GM18907 (cell line): ENCODE results near the gene TP53BP2.
"Not testable (repeated sequence)": the region's sequence is repeated elsewhere in the genome, so short reads cannot be mapped to it uniquely, and the experiment has no call there.

Experiments used
- ATAC-seq: cut with Tn5 transposase; IDR thresholded peaks from one replicate; pipeline ENCODE4 v1.9.1; 2021; ENCODE audit warnings: mild to moderate bottlenecking, moderate library complexity; ENCODE audit not compliant: unreplicated experiment

The TP53BP2 gene

DNA sequence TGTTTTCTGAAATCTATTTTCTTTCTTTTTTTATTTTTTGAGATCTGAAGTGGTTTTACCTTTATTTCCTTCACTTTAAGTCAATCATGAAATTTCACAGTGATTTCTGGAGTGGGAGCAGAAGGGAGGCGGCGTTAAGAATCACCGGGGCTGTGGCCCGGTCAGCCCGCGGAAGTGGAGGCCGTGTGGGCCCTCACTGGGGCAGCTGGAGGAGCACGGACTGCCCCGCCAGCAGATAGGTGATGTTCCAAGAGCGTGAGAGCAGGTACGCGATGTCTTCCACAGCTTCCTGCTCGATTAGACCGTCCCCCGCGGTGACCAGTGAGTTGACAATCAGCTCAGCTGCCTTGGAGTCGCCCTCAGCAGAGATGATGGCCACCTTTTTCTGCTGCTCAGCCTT, 10.6 kb upstream of the TP53BP2 start:
- no peak for ATAC-seq

DNA sequence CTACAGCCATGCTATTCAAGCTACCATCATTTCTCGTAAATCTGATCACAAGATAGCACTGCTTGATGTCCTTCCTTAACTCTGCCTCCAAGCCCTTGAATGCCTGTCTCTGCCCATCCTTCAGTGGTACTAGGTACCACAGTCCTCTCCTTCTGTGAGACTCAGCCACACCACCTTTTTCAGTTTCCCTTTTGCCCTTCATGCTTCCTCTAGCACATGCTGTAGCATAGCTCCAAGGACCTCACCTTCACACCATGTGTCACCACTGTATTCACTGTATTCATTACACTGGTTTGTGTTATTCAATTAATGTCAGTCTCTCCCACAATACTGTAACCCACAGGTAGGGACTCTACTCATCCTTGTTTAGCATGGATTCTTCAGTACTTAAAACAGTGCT, 8.0 kb upstream of the TP53BP2 start:
- ATAC-seq: no peak

DNA sequence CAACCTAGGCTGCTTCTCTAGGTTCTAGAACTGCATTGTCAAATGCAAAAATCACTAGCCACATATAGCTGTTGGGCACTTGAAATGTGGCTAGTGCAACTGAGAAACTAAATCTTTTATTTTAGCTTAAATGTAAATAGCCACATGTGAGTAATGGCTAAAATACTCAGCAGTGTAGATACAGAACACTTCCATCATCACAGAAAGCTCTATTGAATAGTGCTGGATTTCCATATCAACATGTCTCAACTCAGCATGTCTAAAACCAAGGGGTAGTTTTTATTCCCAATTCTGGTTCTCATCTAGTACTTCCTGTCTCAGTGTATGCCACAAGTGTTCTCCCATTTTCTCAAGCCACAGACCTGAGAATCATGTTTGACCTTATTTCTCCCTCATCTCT, 7.5 kb upstream of the TP53BP2 start:
- ATAC-seq: no peak

DNA sequence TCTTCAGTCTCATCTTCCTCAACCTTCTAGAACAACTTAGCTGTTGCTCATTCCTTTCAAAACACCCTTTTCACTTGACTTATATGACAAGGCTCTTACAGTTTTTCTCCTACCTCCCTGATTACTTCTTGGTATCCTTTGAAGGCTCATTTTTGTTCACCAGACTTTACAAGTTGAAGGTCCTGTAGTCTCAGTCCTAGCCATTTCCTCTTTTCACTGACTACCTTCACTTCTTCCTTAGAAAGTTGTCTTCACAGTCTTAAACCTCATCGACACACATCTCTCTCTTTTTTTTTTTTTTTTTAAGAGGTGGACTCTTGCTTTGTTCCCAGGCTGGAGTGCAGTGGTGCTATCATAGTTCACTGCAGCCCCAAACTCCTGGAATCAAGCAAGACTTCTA, 6.6 kb upstream of the TP53BP2 start:
- no peak for ATAC-seq

DNA sequence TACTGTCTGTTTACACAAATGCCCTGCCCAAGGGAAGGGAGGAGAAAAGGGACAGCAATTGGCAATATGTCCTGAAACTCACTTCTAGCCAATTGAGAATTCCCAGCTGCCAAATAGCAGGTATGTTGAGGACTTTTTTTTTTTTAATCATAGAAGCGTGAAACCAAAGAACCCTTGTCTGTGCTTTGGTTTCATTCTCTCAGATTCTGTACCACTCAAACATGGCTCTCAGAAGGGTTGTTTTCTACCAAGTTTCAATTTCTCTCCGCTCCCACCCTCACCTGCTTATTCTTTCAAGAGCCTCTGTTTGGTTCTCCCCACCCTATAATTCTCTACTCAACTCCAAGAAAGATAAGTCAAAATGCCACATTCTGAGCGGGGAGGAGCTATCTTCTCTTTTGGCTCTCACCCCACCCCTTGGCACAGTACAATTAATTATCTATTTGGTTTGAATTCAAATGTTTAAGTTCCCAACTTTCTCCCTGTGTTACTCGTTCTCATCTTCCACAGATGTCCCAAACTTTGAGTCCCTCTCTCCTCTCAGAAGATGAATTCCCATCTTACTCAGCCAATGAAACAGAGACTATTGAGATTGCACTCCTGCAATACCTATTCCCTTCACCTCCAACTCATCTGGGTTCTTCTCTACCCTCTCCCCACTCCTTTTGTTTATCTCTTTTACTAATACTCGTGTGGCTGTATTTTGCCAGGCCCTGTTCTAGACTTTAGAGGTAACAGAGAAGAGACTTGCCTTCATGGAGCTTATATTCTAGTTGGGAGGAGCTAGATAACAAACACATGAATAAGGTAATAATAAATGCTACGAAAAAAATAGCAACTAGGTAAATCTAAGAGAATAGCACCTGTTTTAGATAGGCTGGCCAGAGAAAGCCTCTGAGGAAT, 3.9 kb upstream of the TP53BP2 start:
- ATAC-seq: peak; percentile 29

DNA sequence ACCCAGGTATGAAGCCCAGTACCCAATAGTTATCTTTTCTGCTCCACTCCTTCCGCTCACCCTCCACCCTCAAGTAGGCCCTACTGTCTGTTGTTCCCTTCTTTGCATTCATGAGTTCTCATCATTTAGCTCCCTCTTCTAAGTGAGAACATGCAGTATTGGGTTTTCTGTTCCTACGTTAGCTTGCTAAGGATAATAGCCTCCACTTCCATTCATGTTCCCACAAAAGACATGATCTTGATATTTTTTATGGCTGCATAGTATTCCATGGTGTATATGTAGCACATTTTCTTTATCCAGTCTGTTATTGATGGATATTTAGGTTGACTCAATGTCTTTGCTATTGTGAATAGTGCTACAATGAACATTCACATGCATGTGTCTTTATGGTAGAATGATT, 2.8 kb upstream of the TP53BP2 start:
- no peak for ATAC-seq

DNA sequence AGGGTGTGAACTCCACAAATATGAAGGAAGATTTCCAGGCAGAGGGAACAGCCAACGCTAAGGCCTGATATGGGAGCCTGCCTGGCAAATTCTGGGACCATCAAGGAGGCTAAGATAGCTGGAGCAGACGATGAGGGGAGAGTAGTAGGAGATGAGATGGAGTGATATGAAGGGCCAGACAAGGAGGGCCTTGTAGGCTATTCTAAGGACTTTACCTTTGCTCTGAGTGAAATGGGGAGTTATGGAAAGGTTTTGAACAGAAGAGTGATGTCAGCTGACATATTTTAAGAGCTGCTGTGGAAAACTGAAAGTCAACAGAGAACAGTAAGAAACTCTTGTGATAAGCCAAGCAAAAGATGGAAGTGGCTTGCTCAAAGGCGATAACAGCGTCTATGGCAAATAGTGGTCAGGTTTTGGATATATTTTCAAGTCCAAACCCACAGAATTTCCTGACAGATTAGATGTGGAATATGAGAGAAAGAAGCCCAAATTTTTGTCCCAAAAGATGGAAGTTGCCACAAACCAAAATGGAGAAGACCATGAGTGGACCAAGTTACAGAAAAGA, 2.1 kb upstream of the TP53BP2 start:
- ATAC-seq: no peak

DNA sequence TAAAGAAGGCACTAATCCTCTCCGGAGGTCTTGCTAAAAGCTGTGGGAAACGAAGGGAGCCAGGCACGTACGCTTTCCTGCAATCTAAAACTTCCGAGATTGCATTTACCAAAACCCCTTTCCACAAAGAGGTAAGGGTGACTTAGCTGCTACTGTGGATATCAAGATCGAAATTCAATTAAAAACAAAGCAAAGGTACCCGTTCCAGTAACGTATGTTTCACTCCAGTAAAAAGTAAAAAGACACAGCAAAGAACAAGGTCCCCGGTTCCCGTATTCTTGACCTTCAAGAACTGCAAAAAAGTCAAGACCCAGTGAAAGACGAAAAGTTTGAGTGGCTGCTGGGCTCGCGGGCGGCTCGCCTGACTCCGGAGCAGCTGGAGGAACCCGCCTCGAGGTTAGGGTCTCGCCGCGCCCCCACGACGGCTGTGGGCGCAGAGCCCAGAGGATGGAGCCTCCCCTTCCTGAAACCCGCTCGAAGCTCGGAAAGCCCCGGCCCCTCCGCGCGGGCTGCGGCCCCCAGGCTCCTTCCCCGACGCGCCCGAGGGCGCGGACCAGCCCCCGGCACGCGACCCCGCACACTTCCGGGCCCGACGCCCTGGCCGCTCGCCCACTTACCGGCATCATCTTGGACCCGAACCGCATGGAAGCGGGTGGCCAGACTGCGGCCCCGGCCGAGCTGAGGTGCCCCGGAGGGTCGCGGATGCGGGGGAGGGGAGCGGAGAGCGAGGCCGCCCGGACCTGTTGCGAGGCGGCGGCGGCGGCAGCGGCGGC, 524 bp downstream of the TP53BP2 start:
- ATAC-seq: peak; percentile 37

DNA sequence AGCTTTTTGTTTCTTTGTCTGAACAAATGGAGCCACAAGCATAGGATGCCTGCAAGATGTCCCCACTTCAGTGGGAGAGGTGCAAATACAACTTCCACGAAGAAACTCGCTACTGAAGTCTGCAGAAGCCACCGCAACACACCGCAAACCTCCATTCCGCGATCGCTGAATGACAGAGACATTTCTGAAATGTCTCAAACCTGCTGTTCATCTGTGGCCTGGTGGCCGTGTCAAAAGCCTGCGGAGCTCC, 1.0 kb downstream of the TP53BP2 start:
- no peak for ATAC-seq

DNA sequence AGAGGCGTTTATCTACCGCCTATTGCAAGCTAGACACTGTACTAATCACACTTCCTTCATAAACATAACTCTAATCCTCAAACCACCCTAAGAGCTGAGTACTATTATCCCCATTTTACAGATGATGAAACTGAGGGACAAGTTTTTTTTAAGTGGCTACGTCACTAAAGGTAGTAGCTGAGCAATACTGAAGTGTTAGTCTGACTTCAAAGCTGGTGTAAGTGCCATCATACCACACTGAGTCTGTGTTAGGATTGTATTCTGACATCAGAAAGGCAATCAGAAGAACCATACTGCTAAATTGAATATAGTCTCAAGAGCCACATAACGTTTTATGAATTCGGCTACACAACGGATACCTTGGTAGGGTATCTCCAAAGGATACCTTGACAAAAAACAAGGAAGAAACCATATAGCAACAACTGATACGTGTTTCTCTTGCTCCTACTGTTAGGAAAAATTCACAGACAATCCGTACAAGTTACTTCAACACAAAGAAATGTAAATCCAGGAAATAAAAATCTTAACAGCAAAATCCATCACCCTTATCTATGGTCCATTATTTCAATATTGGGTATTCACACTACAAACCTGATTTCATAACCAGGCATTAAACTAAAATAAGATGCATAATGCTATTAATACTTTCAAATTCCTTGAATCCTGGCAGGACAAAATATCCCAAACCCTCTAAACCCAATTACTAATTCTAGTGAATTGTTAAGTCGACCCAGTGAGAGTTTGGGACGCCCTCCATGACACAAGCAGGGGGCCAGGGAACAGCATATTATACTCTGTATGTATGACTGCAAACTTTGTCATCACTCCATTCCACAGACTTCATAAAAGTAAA, 1.6 kb downstream of the TP53BP2 start:
- no peak for ATAC-seq

DNA sequence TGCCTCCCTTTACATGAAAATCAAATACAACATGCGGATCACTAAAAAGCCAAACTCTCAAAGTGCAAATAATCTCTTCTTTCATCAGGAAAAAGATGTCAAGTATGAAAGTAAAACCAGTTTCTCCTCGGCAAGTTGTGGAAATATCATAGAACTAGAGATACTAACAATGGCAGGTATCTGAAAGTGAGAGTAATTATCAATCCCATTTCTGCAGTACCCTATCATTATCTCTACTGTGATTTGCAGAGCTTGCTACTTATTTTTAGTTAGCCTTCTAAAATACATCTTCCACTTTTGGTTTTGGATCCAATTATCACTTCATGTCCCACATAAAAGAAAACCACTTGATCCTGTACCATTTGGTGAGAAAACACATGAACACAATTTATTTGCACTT, 3.0 kb downstream of the TP53BP2 start:
- no peak for ATAC-seq

DNA sequence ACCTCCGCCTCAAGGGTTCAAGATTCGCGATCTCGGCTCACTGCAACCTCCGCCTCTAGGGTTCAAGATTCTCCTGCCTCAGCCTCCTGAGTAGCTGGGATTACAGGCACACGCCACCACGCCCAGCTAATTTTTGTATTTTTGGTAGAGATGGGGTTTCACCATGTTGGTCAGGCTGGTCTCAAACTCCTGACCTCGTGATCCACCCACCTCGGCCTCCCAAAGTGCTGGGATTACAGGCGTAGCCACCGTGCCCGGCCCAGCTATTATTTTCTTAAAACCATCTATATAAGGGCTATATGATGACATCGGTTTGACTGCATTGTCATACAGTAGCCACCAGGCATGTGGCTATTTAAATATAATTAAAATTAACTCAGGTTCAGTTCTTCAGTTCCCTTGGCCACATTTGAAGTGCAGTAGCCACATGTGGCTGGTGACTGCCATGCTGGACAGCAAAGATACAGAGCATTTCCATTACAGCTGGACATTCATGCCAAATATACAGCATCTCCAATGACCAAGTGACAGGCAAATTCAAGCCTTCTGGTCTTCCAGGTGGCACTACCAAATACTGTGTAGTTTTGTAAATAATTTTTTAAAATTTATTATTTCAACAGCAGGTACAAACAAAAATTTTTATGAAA, 3.6 kb downstream of the TP53BP2 start:
- ATAC-seq: not testable (repeated sequence)

DNA sequence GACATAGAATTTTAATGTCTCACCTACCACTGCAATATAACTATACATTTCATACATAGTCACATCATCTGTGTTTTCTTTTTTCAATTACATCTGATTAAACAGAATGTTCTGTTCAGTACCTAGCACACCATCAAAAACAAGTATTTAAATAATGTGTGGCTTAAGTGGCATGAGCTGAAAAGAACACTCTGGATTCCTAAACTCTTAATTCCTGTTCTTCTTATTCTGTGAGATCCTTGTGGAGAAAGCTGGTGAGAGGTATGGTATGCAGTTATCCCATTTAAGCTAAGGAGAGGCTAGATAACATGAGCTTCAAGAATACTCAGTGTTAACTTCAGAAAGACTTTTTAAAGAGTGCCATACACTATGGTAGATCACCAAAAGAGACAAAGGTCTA, 5.5 kb downstream of the TP53BP2 start:
- no peak for ATAC-seq

DNA sequence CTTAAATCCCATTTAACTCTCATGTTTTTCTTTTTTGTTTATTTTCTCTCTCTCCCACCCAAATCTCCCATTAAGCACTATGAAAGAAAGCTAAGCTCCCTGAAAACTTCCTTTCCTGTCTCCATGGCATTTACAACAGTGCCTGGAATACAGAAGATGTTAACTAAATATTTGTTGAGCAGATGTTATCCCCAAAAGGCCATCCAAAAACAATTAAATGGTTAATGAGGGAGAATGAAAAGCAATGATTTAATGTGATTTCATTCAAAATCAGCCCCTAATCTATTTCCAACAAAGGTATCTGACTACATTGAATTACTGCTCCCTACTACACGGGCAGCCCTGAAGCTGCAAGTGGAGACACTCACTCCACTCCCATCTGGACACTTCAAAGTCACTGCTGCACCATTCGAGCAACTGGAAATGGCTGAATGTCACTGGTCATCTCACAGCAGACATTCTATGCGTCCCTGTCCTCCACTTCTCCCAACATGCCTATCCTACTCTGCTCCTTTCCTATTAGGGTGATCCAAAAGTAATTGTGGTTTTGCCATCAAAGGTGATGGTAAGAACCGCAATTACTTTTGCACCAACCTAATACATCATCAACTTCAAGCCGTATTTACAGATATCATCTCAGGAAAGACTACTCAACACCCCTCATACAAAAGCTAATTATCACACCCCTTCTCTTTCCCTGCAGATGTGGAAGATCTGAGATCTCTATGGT, 7.5 kb downstream of the TP53BP2 start:
- no peak for ATAC-seq

DNA sequence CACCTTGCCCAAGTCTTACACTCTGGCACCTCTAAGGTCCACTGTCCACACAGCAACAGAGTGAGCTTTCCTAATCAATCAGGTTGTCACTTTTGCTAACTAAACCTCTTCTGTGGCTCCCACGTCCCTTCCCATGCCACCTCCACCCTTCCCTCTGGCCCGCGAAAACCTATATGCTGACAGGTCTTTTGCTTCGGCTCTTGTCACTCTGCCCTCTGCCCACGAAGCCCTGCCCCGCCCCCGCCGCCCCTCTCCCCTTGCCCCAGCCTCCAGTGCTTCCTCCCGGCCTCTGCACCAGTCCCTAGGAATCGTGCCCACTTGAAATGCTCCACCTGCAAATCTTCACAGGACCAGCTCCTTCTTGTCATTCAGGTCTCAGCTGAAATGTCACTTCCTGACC, 8.1 kb downstream of the TP53BP2 start:
- no peak for ATAC-seq

DNA sequence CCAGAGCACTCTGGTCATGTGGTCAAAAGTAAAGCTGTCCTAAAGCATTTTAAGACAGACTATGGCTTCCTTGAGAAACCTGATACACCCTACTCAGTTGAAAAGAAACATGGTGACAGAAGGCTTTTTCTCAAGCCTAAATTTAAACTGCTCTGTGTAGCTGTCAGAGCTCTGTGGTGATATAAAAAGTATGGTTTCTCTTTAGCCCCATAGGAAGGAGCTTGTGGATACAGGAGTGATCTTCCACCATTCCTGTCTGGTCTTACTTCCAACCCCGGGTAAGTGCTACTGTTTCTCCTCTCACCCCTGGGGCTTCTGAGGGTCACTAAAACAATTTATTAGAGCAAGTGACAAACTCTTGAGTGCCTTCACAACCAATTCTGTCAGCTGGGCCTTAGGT, 8.5 kb downstream of the TP53BP2 start:
- no peak for ATAC-seq

DNA sequence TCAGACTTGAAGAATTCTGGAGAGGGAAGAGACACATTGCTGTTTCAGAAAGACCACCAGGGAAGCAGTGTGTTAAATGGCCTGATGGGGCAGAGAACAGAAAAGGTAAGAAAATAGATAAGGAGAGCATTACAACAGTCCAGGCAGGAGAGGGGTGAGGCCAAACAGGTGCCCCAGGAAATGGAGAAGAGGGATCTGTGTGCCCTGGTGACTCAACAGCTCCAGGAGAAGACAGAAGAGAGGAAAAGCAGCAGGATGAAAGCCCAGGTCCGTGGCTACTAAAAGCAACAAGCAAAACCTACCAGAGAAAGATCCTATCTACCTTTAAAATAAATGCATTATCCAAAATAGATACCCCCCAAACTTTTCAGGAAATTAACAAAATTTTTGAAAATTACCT, 9.2 kb downstream of the TP53BP2 start:
- ATAC-seq: no peak

DNA sequence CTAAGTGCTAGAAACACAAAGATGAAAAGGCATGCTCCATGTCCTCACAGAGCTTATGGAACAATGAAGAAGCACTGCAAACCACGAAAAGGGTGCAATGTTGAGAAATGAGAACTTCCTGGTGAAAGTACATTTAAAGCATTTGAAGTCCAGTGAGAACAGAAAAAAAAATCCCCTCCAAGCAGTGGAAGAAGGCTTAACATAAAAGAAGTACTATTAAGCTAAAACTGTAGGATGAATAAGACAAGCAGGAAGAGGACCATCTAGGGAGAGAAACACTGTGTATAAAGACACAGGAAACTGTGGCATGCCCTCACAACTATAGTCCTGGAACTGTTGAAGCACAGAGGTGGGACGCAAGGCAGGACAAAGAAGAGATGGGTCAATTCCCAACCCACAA, 10.0 kb downstream of the TP53BP2 start:
- ATAC-seq: no peak

DNA sequence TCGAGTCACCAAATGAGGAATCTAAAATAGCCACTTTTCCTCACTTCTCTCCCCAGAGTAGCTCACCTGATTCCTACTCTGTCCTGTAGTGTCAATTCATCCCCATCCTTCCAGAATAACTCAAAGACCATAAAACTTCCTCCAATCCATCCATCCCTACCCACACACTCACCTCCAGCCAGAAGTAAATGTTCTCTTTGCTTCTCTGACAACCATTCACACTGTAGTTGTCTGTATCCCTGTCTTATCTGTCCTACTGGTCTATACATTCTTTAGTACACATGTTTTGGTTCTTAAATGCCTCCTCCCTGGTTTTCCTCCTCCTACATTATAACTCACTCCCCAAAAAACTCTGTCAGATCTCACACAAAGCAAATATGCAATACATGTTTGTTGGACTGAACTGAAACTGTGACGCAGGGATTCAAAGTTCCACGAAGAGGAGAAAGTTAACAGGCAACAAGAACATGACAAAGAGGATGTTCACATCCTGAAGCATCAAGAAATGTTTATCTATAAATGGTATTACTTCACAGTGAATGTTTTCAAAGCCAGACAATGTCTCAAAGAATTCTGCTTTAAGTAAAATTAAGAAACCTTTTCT, 11.0 kb downstream of the TP53BP2 start:
- ATAC-seq: no peak

DNA sequence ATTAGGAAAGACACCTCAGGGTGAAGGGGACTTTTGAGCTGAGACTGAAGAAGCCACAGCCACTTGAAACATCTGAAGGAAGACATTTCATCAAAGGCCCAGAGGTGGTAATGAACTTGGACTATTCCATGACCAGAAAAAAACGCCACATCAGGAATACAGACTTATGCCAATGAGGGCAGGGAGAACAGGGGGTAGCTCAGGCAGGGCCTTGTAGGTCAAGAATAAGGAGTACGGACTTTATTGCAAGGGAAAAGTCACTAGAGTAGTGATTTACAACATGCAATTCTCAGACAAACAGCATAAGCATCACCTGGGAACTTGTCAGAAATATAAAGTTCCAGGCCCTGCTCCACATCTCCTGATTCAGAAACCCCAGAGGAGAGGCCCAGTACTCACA, 11.8 kb downstream of the TP53BP2 start:
- ATAC-seq: no peak
